ENCODE measurements around the gene GUSB.
"Not testable (repeated sequence)": the region's sequence is repeated elsewhere in the genome, so short reads cannot be mapped to it uniquely, and the experiment has no call there.

Gene GUSB

DNA sequence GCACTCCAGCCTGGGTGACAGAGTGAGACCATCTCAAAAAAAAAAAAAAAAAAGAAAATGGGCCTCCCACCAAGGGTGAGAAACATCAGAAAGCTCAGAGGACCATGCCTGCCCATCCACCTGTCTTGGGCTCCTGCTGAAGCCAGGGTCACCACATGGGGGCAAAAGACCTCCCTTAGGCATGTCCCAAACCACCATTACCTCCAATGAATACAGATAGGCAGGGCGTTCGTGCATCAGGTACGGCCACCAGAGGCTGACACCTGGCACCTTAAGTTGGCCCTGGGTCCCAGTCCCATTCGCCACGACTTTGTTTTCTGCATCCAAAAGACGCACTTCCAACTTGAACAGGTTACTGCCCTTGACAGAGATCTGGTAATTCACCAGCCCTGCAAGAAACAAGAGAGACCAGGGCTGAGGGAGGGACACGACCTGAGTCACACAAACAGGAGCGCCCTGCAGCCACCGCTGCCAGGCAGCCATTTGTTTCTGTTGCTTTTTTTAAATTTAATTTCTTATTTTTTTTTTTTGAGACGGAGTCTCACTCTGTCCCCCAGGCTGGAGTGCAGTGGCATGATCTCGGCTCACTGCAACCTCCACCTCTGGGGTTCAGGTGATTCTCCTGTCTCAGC lies 6.1 kb downstream of the GUSB start:
- DNase-seq (ENCODE audit: low read depth in 1 of 2, low spot score in 1 of 2), result no peak

DNA sequence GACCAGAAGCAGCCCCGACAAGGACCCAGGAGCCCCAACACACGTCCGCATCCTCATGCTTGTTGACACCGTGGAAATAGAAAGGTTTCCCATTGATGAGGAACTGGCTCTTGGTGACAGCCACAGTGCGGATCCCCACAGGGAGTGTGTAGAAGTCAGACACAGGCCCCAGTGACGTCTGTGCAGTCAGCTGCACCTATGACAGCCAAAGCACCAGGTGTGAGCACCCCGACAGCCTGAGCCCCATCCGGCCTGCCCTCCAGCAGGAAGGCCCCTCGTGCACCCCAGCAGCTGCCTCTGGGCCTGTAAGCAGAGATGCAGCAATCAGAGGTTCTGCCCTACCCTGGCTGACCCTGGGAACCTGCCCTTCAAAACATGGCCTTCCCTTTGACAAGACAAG lies 7.1 kb downstream of the GUSB start:
- DNase-seq (ENCODE audit: low read depth in 1 of 2, low spot score in 1 of 2), result no peak

DNA sequence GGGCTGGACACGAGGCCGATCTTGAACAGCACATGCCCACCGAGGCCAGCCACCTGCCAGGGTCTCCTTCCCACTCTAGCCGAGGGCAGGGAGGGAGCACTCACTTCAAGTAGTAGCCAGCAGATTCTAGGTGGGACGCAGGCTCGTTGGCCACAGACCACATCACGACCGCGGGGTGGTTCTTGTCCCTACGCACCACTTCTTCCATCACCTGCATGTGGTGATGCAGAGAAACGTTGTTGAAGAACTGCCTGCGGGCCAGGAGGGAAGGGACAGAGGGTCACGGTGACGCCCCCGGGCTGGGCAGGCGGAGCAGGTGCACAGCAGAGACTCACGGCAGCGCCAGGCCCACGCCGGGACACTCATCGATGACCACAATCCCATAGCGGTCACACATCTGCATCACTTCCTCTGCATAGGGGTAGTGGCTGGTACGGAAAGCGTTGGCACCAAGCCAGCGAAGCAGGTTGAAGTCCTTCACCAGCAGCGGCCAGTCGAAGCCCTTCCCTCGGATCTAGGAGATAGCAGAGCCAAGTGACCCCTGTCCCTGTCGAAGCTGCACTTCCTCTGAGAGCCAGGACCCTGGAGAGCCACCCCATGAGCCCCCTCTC lies 7.7 kb downstream of the GUSB start:
- no peak for DNase-seq (ENCODE audit: low read depth in 1 of 2, low spot score in 1 of 2)

DNA sequence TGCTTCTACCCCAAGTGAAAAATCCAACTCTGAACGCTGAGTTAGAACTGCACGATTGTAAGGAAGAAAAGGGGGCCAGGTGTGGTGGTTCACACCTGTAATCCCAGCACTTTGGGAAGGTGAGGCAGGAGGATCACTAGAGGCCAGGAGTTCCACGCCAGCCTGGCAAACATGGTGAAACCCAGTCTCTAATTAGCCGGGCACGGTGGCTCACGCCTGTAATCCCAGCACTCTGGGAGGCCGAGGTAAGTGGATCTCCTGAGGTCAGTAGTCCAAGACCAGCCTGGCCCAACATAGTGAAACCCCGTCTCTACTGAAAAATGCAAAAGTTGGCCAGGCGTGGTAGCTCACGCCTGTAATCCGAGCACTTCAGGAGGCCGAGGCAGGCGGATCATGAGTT lies 9.0 kb downstream of the GUSB start:
- no peak for DNase-seq (ENCODE audit: low read depth in 1 of 2, low spot score in 1 of 2)

DNA sequence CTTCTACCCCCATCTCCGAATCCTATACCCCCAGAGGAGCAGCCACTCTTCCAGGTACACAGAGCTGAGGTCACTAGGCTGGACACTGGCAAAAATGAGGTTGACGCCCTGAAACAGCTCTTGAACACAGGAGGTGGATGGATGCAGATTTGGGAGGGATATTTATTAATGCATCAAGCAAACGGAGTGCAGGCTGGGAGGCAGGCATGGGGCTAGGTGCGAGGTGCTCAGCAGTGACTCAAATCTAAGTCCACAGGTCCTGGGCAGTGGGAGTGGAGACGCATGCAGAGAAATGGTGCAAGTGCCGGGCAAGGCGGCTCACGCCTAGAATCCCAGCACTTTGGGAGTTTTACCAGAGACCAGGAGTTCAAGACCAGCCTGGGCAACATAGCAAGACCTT lies 11.0 kb downstream of the GUSB start:
- no peak for DNase-seq (ENCODE audit: low read depth in 1 of 2, low spot score in 1 of 2)

DNA sequence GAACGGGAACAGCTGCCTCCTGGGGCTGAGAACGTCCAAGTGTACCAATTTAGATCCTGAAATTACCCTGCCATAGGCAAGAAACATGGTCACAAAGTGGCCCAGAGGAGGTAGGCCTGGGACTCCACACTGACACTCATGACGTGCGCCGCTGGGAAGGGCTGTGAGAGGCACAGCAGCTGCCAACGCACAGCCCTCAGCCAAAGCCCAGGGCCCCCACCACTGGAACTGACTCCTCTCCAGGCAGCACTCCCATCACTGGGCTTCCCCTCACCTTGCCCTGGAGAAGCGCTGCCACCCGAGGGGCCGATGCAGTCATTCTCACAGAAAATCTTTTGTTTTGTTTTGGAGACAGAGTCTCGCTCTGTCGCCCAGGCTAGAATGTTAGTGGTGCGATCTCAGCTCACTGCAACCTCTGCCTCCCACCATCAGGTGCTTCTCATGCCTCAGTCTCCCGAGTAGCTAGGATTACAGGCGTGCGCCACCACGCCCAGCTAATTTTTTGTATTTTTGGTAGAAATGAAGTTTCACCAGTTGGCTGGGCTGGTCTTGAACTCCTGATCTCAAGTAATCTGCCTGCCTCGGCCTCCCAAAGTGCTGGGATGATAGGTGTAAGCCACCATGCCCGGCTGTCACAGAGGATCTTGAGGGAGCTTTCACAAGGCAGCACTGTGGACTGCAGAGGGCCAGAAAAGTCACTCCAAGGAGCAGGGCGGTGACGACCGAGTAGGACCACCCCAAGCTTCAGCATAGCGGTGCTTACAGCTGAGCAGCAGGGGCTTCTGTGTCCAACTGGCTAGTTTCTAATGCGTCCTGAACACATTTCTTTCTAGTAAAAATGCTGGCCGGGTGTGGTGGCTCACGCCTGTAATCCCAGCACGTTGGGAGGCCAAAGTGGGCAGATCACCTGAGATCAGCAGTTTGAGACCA lies 13.5 kb downstream of the GUSB start:
- no peak for DNase-seq (ENCODE audit: low read depth in 1 of 2, low spot score in 1 of 2)

DNA sequence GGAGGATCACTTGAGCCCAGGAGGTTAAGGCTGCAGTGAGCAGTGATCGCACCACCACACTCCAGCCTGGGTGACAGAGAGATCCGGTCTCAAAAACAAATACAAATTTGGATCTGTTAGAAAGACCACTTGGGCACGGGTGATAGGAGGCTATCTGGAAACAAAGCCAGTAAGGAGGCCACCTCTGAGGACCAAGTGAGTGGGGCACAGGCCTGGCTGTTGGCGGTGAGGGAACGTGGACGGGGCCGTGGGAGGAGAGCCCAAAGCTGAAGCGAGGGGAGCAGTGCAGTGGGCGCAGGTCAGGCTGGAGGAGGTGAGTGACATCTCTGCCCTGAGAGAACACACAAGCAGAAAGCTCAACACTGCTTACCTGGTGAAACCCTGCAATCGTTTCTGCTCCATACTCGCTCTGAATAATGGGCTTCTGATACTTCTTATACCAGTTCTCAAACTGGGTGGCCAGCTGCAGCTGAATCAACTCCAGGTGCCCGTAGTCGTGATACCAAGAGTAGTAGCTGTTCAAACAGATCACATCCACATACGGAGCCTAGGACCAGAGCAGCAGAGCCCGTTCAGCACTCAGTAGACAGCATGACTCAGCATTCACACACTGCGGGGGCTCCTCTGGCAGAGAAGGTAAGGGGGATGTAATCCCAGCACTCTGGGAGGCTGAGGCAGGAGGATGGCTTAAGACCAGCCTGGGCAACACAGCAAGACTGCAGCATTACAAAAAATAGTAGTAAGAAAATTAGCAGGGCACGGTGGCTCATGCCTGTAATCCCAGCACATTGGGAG lies 14.5 kb downstream of the GUSB start:
- DNase-seq (ENCODE audit: low read depth in 1 of 2, low spot score in 1 of 2), result no peak

DNA sequence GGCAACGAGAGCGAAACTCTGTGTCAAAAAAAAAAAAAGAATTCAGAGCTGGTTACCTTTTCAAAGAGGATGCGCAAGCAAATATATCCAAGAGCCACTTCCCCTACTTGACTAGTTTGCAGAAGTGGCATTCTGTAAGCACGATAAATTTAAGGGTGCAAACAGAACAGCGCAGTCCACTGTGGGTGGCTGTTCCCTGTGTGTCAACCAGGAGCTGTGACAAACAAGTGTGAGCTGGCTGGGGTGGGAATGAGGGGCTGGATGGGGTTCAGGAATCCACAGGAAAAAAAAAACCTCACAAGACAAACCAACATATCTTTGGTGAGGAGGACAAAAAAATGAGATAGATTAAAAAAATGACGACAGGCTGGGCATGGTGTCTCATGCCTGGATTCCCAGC lies 15.9 kb downstream of the GUSB start:
- DNase-seq (ENCODE audit: low read depth in 1 of 2, low spot score in 1 of 2), result no peak

DNA sequence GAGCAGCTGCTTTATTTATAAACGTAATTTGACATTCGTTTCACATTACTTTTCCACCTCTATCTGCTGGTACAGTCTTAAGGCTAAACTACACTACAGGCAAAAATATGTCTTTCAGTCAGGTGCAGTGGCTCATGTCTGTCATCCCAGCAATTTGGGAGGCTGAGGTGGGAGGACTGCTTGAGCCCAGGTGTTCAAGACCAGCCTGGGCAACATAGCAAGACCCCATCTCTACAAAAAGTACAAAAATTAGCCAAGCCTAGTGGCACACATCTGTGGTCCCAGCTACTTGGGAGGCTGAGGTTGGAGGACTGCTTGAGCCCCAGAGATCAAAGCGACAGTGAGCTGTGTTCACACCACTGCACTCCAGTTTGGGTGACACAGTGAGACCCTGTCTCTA lies 17.3 kb downstream of the GUSB start:
- not testable (repeated sequence) for DNase-seq (ENCODE audit: low read depth in 1 of 2, low spot score in 1 of 2)

DNA sequence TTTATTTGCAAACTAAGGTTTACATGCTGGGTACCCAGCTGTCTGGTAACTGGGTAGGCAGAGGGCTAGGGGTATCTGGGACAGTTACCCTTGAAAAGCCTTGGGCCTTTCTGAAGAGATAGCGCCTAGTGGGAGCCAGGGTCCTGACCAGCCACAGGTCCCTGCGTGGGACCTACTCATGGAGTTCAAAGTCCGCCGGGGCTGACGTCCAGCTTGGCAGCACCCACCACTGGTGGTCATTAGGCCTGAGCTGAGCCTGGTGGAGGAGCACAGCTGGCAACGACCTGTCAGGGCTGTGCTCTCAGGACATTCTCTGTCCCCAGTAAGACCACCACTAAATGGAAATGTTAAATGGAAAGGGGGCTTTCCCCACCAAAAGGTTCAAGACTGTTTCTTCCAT lies 20.0 kb downstream of the GUSB start:
- DNase-seq (ENCODE audit: low read depth in 1 of 2, low spot score in 1 of 2), result no peak

DNA sequence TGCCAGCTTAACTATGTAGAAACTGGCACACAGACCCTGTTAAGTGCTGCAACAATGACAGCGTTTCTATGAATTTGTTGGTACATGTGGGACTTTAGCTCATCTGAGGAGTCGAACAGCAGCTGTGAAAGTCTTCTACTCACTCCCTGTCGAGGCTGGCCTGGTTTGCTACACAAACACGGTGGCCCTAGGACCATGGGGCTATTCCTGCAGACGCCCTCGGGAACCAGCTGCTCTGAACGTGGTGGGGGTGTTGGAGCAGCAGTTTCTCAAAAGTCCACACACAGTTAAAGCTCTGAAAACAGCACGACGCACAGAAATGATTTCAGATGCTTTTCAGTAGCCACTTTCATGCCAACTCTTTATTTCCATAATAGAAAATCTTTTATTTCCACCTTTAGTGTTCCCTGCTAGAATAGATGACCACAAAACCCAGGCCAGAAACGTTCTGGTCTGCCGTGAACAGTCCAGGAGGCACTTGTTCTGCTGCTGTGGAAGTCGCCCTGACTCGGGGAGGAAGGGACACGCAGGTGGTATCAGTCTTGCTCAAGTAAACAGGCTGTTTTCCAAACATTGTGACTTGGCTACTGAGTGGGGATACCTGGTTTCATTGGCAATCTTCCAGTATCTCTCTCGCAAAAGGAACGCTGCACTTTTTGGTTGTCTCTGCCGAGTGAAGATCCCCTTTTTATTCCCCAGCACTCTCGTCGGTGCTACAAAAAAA lies 21.5 kb downstream of the GUSB start:
- no peak for DNase-seq (ENCODE audit: low read depth in 1 of 2, low spot score in 1 of 2)

DNA sequence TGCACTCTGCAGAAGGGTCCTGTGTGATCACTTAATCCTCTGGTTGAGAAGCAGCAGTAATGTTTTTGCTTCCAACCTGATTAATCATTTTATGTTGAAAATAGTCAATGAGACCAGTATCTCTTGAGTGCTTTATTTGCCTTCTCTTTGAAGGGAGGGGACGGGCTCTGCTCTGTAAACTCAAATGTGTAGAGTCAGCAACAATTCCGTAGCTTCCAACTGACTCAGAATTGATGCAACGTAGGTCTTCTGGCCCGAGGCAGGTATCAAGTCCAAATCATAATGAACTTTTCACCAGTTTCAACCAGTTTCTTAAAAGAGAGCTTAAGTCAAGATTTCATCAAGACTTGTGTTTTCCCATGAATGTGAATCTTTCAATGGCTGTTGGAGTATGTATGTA lies 26.3 kb downstream of the GUSB start:
- DNase-seq (ENCODE audit: low read depth in 1 of 2, low spot score in 1 of 2), result no peak

DNA sequence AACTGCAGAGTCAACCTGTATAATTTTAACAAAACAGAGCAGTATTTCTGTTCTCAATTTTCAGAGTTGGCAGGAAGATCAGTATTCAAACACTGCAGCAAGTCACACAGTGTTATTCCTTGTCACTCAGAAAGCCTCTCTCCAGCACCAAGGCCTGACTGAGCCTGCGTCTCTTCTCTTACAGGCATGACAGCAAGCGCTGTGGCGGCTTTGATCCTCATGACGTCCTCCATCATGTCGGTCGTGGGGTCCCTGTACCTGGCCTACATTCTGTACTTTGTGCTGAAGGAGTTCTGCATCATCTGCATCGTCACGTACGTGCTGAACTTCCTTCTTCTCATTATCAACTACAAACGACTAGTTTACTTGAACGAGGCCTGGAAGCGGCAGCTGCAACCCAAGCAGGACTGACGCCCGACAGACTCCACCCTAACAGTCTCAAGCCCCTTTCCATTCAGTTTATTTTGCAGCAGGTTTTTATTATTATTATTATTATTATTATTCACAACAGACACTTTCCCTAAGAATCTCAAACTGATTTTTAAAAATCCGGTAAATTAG lies 28.0 kb downstream of the GUSB start:
- no peak for DNase-seq (ENCODE audit: low read depth in 1 of 2, low spot score in 1 of 2)

DNA sequence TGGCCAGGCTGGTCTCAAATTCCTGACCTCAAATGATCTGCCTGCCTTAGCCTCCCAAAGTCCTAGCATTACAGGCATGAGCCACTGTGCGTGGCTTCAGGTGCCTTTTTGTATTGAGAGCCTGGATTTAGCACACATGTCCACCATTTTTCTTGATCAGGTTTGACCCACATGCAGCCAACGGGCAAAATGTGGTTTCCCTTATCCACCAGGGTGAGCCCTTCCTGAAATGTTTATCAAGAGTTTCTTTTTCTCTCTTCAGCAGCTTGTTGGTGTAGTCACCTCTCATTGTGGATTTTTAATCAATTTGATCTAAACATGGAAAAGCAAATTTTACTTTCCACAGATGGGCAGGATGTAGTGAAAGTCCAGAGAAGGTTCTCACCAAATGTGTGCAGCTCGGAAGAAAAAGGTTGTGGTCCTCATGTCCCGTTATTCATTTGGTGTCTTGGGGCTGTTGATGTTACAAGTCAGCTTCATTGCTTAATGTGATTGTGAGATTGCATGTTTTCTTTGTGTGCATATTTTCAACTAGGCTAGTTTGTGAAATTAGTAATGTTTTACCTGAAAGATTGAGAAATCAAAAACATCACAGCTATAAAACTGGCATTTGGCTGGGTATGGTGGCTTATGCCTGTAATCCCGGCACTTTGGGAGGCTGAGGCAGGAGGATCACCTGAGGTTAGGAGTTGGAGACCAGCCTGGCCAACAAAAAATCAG lies 28.9 kb downstream of the GUSB start:
- DNase-seq (ENCODE audit: low read depth in 1 of 2, low spot score in 1 of 2), result no peak

DNA sequence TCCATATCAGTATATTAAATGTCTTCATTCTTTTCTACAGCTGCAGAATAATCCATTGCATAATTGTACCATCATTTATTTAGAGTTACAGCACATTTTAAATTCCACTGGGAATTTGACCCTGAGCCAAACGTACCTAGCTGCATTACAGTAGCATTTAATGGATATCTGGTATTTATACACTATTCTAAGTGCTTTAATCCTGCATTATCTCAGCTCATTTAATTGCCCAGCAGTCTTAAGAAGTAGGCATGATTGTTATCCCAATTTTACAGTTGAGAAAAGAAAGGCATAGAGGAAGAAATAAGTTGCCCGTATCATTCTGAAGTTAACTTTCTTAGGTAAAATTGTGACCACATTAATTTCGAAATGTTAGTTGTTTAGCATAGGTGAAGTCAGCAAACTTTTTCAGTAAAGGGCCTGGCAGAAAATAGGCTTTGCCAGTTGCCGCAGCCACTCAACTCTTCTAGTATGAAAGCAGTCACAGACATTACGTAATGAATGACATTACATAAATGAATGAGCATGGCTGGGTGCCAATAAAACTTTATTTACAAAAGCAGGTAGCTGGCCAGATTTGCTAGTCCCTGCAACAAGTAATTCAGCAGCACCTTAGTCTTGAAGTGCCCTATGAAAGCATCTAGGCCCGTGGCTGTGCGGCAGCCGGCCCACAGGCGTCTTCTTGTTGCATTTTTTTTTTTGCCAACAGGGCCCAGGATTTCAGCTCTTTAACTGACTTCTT lies 30.0 kb downstream of the GUSB start:
- no peak for DNase-seq (ENCODE audit: low read depth in 1 of 2, low spot score in 1 of 2)

DNA sequence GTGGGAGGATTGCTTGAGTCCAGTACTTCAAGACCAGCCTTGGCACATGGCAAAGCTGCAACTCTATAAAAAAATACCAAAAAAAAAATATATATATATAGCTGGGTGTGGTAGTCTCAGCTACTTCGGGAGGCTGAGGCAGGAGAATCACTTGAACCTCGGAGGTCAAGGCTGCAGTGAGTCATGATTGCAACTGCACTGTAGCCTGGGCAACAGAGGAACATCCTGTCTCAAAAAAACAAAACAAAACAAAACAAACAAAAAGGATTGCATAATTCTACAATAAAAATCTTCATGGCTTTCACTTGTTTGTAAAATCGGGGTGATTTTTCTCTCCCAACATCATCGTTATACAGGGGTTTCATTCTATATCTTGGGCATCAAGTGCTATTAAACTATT lies 35.1 kb downstream of the GUSB start:
- DNase-seq (ENCODE audit: low read depth in 1 of 2, low spot score in 1 of 2), result no peak

DNA sequence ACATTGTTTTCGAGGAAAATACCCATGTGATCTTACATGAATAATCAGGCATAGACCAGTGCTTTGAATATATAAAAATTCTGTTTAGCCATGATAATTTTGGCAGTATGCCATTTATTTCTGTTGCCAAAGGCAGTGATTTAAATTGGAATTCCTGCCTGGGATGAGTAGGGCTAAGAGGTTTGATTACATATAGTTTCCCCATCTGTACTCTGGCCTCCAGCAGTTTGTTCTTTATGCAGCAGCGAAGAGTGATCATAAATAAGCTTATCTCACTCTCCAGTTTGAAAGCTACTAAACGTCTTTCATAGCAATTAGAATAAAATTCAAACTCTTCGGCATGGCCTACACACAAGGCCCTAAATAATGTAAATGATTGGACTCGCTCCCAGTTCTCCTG lies 36.2 kb downstream of the GUSB start:
- DNase-seq (ENCODE audit: low read depth in 1 of 2, low spot score in 1 of 2), result not testable (repeated sequence)

DNA sequence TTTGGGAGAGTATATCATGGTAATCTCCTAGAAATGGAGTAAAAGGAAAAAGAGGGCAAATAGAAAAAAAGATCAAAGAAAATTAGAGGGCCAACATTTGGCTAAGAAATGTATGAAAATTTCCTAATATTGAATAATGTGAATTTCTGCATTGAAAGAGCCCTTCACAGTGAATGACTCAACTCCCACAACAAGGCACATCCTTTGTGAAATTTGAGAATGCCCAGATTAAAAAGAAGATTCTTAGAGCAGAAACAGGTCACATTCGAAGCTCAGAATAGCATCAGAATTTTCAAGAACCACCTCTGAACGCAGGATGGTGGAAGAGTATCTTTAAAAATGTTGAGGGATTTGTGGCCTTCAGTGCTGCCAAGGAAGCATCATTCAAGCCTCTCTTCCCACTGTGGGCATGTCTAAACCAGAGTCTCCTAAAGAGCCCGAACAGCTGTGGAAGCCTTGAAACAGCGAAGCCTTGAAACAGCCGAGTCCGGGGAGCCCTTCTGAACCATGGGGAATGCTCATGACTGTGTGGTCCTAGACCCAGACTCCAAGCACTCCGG lies 43.6 kb downstream of the GUSB start:
- no peak for DNase-seq (ENCODE audit: low read depth in 1 of 2, low spot score in 1 of 2)

DNA sequence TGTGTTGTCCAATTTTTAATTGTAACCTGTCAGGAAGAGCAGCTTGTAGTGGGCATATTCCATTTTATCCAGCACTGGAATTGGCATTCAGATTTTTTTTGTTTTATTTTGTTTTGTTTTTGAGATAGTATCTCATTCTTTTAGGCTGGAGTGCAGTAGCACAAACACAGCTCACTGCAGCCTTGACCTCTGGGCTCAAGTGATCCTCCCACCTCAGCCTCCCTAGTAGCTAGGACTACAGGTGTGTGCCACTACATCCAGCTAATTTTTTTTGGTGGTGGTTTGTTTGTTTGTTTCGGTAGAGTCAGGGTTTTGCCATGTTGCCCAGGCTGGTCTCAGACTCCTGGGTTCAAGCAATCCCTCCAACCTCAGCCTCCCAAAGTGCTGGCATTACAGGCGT lies 44.7 kb downstream of the GUSB start:
- DNase-seq (ENCODE audit: low read depth in 1 of 2, low spot score in 1 of 2), result no peak

Data from activated T-helper 1 cell treated with anti-CD3 and anti-CD28 coated beads, Interleukin-2, amount 50 U/mL, for 16 hours (primary cell).